ENCODE measurements around the gene MAP1LC3A.
A peak's percentile ranks its signal among the peaks of the same experiment; 100 is the strongest.

The MAP1LC3A gene

GRCh38 chr20:34574861-34575260 is 16.3 kb downstream of the MAP1LC3A start:
- DNase-seq (ENCODE audit: low spot score) (no peak), FAIRE-seq (no peak)

- FAIRE-seq (no peak), DNase-seq (ENCODE audit: low spot score) (no peak)
Observed at GRCh38 chr20:34575271-34575670, 16.8 kb downstream of the MAP1LC3A start.

DNA sequence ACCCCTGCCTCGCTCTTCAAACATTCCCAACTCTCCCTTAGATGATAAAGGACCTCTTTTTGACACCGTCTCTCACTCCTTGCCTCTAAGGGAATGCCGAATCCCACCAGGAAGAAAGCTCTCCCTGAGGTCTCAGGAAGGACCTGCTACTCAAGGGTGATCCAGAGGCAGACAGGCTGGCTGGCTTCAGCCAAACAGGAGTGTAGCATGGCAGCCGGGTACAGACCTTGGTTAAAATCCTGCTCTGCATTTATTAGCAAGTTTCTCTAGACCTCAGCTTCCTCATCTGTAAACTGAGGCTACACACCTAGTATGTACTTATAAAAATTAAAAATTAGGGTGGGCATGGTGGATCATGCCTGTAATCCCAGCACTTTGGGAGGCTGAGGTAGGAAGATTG is 17.2 kb downstream of the MAP1LC3A start:
- DNase-seq (ENCODE audit: low spot score), result no peak
- no peak for FAIRE-seq

DNA sequence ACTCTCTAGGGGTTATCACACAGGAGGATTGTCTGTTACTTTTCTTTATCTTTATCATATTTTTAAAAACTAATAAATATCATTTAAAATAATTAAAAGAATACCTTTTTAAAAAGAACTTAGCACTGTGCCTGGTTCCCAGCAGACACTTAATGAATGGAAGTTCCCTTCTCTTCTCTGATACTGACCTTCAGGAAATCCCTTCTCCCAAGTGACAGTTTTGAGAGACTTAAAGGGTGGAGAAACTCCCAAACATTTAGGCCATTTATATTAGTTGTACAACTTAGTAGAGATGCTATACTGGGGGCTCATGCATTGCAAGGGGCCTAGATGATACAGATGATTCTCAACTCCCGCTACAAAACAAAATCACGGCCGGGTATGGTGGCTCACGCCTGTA is 18.5 kb downstream of the MAP1LC3A start:
- FAIRE-seq (no peak), DNase-seq (ENCODE audit: low spot score) (no peak)

GRCh38 chr20:34578025-34578424 is 19.5 kb downstream of the MAP1LC3A start:
- no peak for DNase-seq (ENCODE audit: low spot score)
- no peak for FAIRE-seq

- FAIRE-seq, result no peak
Observed at GRCh38 chr20:34578521-34578920, 20.0 kb downstream of the MAP1LC3A start.

DNA sequence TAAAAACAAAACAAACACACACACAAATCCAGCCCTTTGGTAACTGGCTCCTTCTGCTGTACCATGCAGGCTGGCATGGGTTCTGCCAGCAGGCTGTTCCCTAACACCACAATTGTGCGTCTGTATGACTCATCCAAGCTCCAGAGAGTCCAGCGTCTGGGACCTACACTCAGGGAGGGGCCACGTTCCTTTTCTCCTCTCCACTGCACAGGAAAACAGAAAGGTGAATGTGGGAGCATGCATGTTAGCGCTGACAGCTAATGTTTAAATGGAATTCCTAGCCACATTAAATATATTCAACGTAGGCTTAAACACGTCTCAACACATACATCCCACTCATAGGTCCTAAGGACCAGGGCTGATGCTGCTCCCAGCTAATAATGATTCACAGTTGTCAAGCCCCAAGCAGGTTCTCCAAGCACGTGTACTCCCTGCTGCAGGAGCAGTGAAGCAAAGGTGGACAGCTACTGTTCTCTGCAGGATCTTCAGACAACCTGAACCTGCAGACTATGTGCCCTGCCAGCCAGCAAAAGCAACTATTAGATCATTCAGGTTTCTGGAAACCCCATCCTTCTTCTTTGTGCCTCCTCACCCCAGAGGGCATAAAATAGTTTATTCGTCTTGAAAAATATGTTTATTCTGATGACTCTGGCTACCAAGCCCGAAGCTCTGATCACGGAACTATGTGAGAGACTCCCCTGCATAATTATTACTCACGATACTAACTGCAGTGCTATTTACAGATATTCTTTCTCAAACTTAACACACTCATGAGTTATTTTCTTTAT is 20.9 kb downstream of the MAP1LC3A start:
- peak; percentile 89 for DNase-seq (ENCODE audit: low spot score)
- FAIRE-seq, result peak; percentile 55

More at GRCh38 chr20:34578521-34578920, 20.0 kb downstream of the MAP1LC3A start:
- no peak for DNase-seq (ENCODE audit: low spot score)

DNA sequence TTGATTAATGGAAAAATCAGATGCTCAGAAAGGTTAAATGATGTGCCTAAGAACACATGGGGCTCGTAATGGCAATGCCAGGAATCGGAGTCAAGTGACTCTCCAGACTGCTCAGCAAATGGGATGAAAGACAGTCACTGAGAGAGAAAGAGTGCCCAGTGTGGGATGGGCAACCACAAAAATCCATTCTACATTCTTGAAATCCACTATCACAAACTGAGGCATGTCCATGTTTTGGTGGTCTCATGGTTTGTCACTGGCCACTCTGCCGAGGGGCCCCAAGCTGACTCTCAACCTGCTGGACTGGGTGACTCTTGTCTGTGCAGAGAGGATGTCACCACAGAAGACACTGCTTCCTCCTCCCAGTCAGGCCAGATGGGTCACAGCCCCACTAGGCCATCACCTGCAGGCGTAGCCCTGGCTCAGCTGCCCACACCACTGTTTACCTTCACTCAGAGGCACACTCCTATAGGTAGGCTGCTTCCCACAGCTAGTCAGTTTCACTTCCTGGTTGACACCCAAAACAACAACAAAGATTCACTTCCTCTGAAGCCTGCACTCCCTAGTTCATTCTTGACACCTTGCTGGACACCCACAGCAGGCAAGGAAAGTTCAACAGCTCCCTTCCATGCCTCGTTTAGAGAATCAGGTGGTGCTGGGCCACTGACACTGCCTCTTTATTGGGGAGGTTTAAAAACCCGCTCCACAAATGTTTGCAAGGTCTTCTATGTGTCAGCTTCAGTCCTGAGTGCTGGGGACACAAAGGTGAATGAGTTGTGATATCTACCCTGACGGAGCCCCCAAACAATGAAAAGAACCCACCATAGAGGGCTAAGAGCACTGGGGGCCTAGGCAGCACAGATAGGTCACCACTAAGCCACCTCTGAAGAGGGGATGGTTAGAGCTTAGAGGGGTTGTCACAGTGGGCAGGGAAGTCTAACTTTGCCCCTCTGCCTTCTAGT is 21.7 kb downstream of the MAP1LC3A start:
- FAIRE-seq, result peak; percentile 75
- DNase-seq (ENCODE audit: low spot score), result no peak

DNA sequence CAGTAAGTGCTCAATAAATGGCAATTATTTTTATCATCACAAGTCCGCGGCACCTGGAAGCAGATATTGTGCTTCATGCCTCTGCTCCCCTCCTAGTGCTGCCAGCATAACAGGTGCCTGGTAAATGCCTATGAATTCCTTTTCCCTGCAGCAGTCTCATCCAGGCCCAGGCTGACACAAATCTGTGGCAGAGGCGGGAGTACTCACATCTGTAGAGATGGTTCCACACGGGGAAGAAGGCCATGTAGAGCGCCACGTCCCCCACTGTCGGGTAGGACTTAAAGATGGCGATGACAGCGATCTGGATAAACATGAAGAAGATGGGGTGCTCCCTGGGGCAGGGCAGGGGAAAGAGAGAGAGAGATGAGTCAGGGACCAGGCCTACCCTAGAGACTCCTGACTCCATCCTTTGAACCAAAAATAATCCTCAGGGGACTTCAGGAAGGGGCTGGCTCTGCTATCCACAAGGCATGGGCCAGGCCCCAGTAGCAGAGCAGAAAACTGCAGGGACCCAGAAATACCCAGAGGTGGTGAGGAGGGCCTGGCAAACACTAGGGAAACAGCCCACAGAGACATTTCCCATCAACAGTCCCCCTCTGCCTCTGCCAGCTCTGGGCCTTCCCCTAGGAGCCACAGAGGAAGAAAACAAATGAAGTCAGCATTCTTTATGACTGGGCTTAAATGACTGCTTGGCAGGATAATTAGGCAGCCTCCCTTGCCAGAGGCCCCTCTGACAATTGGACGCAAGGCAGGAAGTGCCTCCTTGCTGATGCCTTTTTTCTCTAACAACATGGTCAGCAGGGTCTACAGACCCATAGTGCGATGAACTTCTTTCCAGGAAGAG is 23.0 kb downstream of the MAP1LC3A start:
- FAIRE-seq, result no peak

GRCh38 chr20:34582221-34582620 is 23.7 kb downstream of the MAP1LC3A start:
- FAIRE-seq, result no peak
- no peak for DNase-seq (ENCODE audit: low spot score)

More for the DNA sequence above, 23.0 kb downstream of the MAP1LC3A start:
- no peak for DNase-seq (ENCODE audit: low spot score)

- FAIRE-seq, result peak; percentile 88
Observed at GRCh38 chr20:34582911-34583310, 24.4 kb downstream of the MAP1LC3A start.

DNA sequence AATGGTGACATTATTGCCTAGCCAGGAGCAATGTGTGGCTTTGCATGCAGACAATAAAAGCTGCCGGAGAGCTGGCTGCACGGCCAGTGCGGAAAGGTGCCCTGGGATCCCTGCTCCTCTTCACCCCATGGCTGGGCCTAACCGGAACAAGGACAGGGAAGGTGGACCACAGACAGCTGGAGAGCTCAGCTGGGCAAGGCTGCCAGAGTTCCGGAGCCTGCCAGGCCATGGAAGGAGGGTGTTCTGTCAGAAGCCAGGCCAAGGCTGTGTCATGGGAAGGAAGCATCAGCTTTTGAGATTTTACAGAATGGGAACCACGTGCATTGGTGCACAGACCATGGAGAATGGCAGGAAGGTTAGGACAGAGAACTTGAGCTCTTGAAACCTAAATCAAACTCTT is 25.0 kb downstream of the MAP1LC3A start:
- peak; percentile 42 for FAIRE-seq
- no peak for DNase-seq (ENCODE audit: low spot score)

More at GRCh38 chr20:34582911-34583310, 24.4 kb downstream of the MAP1LC3A start:
- DNase-seq (ENCODE audit: low spot score), result peak; percentile 54

DNA sequence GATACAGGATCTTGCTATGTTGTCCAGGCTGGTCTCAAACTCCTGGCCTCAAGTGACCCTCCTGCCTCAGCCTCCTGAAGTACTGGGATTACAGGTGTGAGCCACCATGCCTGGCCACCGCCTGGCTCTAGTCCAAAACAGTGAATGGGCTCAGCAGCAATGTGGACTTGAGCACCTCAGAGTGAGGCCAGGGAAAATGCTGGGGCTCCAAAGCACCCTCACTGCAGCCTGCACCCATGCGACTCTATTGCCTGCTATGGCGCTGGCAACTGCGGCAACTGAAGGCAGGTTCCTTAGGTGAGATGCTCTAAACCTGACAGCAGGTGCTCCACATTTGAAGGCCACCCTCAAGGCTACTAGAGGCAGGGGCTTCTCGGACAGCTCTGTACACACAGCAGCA is 26.5 kb downstream of the MAP1LC3A start:
- no peak for DNase-seq (ENCODE audit: low spot score)
- no peak for FAIRE-seq

- no peak for FAIRE-seq
- DNase-seq (ENCODE audit: low spot score), result no peak
Observed at GRCh38 chr20:34586488-34587163, 28.1 kb downstream of the MAP1LC3A start.

- DNase-seq (ENCODE audit: low spot score), result no peak
- no peak for FAIRE-seq
Observed at GRCh38 chr20:34595377-34596184, 37.1 kb downstream of the MAP1LC3A start.

DNA sequence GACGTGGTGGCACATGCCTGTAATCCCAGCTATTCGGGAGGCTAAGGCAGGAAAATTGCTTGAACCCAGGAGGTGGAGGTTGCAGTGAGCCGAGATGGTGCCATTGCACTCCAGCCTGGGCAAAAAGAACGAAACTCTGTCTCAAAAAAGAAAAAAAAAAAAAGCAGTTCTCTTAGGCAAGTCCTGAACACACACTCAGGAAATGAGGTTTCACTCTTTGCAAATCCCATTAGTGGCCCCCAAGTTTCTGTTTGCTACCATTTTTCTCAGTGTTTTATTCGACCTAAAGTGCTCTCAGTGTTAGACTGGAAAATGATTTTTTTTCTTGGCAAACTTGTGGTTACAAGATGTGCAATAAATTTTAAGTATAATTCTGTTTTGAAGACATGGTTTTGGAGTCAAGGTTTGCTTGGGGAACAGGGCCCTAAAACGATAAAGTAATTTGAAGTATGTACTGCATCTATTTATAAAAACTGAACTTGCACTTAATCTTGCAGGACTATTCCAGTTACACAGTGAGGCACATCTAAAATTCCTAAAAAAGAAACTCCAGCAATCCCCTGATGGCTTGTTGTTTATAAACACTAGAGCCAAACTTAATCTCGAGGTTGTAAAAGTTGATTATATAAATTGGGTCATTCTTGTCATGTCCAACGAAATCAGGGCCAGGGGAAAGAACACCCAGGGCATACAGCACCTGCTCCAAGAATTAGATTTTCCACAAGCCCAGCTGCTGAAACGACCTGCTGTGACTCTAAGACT is 42.6 kb downstream of the MAP1LC3A start:
- FAIRE-seq (no peak), DNase-seq (ENCODE audit: low spot score) (no peak)

DNA sequence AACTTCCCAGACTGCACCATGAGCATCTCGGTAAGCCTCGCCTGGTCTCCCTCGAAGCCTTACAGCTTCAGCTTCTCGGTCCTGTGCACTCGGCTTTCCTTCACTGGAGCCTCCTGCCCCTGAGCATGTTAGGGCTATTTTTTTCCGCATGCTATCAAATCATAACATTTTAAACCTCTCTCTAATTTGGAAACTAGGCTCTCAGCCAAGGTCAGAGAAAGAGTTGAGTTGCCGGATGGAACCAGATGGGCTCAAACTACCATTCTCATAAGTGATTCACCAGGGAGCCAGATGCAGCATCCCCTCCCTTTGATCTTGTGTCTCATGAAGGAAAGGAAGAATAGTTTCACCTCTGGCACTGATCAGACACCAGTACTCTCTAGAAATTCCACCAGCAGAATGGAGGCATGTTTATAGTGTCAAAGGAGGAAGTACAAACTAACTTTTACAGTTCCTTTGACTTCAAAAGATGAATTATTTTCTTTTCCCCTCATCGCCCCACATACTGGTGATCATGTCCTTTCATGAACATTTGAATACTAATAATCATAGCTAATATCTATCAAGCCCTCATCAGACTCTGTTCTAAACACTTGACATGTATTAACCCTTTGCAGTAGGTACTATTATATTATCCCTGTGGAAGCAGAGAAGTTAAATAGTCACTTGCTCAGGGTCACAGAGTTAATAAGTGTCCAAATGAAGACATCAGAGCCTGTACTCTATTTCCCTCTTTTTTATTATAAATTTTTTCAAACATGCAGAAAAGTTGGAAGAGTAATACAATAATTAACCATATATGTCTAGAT is 46.7 kb downstream of the MAP1LC3A start:
- FAIRE-seq (no peak), DNase-seq (ENCODE audit: low spot score) (no peak)

DNA sequence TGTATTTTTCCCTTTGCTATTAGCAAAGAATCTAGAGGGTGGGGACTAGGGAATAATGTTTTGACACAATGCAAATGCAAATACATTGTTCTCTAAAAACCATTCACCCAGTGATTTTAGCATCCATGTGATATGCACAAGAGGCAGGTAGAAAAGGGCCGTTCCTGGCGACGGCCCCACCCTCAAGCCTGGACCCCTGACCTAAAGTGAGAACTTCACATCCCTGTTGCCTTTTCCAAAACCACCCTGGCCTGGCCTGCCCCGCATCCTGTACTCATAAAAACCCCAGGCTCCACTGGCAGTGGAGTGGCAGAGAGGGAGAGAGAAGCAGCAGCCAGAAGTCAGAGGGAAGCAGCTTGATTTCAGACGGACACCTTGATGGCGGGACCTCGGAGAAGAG is 48.5 kb downstream of the MAP1LC3A start:
- FAIRE-seq (no peak), DNase-seq (ENCODE audit: low spot score) (no peak)

Measured in urothelium cell line (cell line).